Body of pancreas (tissue), 4 donors: Measurements from ENCODE around the gene ITIH4.

ENCODE experiments used
- CTCF ChIP-seq, 7 experiments: fragments of 450-650 bp in 4 of 7; fragments of 200-600 bp in 3 of 7; sonication (generic) in 3 of 7; IDR thresholded peaks; one replicate each; pipeline ENCODE4 v1.5.1; 2016 to 2019; ENCODE audit warnings: antibody characterized with exemption in 7 of 7
- POLR2A ChIP-seq, 3 donors: fragments of 450-650 bp; IDR thresholded peaks; one replicate each; pipeline ENCODE4 v1.6.1; 2016; ENCODE audit warnings: antibody characterized with exemption in 3 of 3, mild to moderate bottlenecking in 2 of 3

GRCh38 chr3:52857133-52857532 lies 26.7 kb upstream of the ITIH4 start:
- TF ChIP-seq CTCF (IDR thresholded peaks at IDR 0.05) = no peak
- TF ChIP-seq POLR2A (IDR thresholded peaks at IDR 0.05) = no peak
